GM12875 (cell line): Measurements from ENCODE around the gene KYAT1.
A peak's percentile ranks its signal among the peaks of the same experiment; 100 is the strongest.

Source experiments
- H3K4me3 ChIP-seq: one replicate; pipeline ENCODE4 v1.5.1; 2011; ENCODE audit warnings: low read depth, low read length, control low read depth
- CTCF ChIP-seq: IDR thresholded peaks from 2 replicates; pipeline ENCODE4 v1.5.1; 2011; ENCODE audit warnings: low read depth, mild to moderate bottlenecking, control low read depth, inconsistent platforms, low read length, moderate library complexity, borderline replicate concordance; ENCODE audit not compliant: insufficient read depth

The KYAT1 gene

GRCh38 chr9:128819716-128820664 lies 61.8 kb downstream of the KYAT1 start:
- TF ChIP-seq CTCF = no peak
- no peak overlapping the region for H3K4me3 ChIP-seq

- H3K4me3 ChIP-seq = peak overlapping the region; percentile 58
- no peak for TF ChIP-seq CTCF
Observed at GRCh38 chr9:128818839-128819715, 62.7 kb downstream of the KYAT1 start.

GRCh38 chr9:128818099-128818838 lies 63.5 kb downstream of the KYAT1 start, which contains the start of gene ENDOG:
Gene ENDOG, plus strand, starts transcription at chr9:128818500. Its CDS starts 185 bp downstream, at chr9:128818685.
- peak within 1 kb of the TSS; percentile 58 for H3K4me3 ChIP-seq
- peak; percentile 100 for TF ChIP-seq CTCF

GRCh38 chr9:128810873-128811272 lies 70.9 kb downstream of the KYAT1 start:
- TF ChIP-seq CTCF = no peak
- no peak overlapping the region for H3K4me3 ChIP-seq

- H3K4me3 ChIP-seq = no peak overlapping the region
- no peak for TF ChIP-seq CTCF
Observed at GRCh38 chr9:128809831-128810230, 71.9 kb downstream of the KYAT1 start.

GRCh38 chr9:128809036-128809599 lies 72.6 kb downstream of the KYAT1 start:
- no peak for TF ChIP-seq CTCF
- H3K4me3 ChIP-seq = no peak overlapping the region
